Panc1 (cell line): ENCODE results near the gene PYM1.

Source experiments
- CTCF ChIP-seq: fragments of 450-650 bp; IDR thresholded peaks from 2 replicates; pipeline ENCODE4 v1.5.1; 2017; ENCODE audit warnings: mild to moderate bottlenecking
- POLR2AphosphoS5 ChIP-seq: IDR thresholded peaks from 2 replicates; pipeline ENCODE4 v1.6.1; 2012; ENCODE audit warnings: mild to moderate bottlenecking, low read depth, low read length, moderate library complexity
- REST ChIP-seq, 2 experiments: IDR thresholded peaks; 2 replicates each; pipeline ENCODE4 v1.6.1; 2011 to 2012; ENCODE audit warnings: low read depth in 2 of 2, control low read depth in 1 of 2, low read length in 1 of 2, mild to moderate bottlenecking in 1 of 2, moderate library complexity in 1 of 2; ENCODE audit not compliant: insufficient read depth in 1 of 2
- SIN3A ChIP-seq: IDR thresholded peaks from 2 replicates; pipeline ENCODE4 v1.6.1; 2012; ENCODE audit warnings: low read depth, mild to moderate bottlenecking, low read length, moderate library complexity, borderline replicate concordance; ENCODE audit not compliant: insufficient read depth
- TCF7L2 ChIP-seq: IDR thresholded peaks from 2 replicates; pipeline ENCODE4 v1.6.1; 2011; ENCODE audit warnings: mild to moderate bottlenecking, low read depth, low read length, inconsistent platforms

GRCh38 chr12:55861396-55861795 is 66.3 kb downstream of the PYM1 start:
- TF ChIP-seq CTCF (no peak), POLR2AphosphoS5 (no peak), REST (IDR thresholded peaks at IDR 0.05; ENCODE audit: insufficient read depth in 1 of 2, low read depth in 2 of 2, low read length in 1 of 2) (no peak), SIN3A (no peak), TCF7L2 (no peak)
